Stimulated activated CD4-positive, alpha-beta T cell treated with anti-CD3 and anti-CD28 coated beads, Interleukin-1b, Interleukin-23, amount 100 ng/mL, for 1 hour (primary cell): ENCODE measurements around the gene OVCA2.

Experiments used
- DNase-seq, 2 donors: peaks; one replicate each; pipeline ENCODE4 v3.0.0-alpha.2; 2020; ENCODE audit warnings: low read depth in 2 of 2

The OVCA2 gene

DNA sequence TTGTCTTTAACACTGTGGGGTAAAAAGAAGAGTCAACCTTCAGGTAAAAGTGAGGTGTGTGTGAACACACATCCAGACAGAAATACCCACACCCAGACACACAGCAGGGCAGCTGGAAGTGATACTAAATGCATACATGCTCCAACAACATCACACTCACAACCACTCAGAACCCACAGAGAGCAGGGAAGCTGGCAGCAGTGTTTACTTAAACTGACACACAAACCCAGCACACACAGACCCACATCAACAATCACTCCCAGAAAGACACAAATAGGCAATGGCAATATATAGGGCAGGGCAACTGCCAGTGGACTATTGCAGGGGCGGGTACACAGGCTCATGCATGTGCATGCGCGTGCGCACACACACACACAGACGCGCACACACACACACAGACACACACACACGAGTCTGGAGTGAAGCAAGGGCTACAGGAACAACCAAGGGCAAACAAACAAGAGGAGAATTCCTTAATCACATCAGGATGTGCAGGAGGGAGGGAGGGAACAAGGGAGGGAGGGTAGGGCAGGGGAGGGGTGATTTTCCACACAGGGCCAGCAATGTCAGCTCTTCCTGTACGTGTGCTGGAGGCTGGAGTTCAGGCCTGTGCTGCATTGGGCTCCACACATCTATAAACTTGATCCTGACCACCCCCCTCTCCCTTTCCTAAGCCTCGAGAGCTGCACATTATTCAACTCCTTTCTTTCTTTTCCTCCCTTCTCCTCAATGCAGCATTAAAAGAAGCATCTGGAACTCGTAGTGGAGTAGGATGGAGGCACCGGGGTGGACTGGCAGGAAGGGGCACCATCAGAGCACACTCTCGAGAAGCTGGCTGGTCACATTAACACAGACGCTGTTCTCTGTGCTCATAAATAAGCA, 43.2 kb downstream of the OVCA2 start:
- DNase-seq: no peak

GRCh38 chr17:2085648-2085949, 43.8 kb downstream of the OVCA2 start:
- no peak for DNase-seq

GRCh38 chr17:2086306-2086705, 44.5 kb downstream of the OVCA2 start:
- no peak for DNase-seq

GRCh38 chr17:2087597-2088211, 45.9 kb downstream of the OVCA2 start:
- DNase-seq: no peak

DNA sequence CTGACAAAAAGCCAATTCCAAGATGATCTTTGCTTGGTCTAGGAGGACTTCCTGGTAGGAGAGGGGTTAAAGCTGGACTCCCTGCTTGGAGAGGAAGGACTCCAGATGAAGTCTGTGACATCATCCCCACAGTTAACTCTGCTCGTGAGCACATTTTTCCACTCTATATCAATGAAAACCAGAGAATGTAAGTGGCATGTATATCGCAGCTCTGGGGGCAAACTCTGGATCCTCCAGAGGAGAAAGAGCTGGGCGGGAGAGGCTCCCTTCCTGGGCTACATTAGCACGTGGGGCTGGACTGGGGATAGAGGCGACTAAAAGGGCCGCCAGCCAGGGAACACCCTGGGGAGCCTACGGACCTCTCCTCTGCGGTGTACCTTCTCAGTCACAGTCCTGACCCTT, 47.2 kb downstream of the OVCA2 start:
- DNase-seq: no peak

GRCh38 chr17:2090210-2090641, 48.4 kb downstream of the OVCA2 start:
- DNase-seq: no peak

DNA sequence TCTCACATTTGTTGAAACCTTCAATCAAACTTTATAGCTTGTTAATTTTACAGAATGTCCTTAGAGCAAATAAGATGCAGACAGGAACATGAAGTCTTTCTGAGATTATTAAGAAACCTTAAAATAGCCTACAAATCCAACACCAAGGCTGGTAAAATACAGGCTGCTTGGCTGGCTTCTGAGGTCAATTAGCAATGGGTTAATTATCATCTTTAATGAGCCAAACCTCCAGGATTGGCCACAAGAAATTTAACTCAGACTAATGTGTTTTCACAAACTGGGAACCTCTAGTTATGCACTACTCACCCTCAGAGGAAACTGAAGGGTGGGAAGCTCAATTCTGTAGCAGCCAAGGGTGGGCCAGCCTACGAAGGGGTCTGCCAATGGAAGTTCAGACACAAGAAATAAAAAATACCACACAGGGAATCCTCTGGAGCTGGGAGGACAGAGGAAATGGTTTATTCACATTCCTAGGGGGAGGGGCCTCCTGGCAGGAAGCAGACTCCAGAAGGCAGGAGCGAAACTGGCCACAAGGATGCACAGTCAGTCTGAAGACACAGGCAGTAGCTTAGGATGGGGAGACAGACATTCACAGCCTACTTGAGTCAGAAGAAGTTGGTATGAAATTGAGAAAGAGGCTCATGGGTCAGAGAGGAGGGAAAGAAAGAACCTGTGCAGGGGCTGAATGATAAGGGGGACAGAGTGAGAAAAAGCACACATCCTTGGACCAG, 49.1 kb downstream of the OVCA2 start:
- DNase-seq: no peak

DNA sequence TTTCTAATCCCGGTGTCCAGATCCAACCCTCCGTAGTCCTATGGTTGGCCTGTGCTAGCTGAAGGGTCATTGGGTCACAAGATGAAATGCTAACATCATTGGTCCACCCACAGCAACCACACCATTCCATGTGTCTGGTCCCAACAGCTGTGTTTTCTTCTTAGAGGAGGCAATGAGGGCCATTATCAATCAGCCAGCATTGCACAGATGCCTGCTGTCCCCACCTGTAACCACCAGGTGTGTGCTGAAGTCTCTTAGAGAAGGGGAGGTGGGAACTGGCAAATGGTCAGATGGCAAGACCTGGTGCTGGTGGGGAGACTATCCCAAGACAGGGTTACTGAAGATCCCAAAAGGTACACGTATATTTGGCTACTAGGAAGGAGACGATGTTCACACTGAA, 50.4 kb downstream of the OVCA2 start:
- no peak for DNase-seq
